Smooth muscle cell (in vitro differentiated cells): ENCODE data around the gene PKD2. TPM values are rescaled to one million over a fixed set of nuclear protein-coding genes. Genes with fewer than 3 reads are reported as not detected.

Source experiments
- DNase-seq: peaks from one replicate; lab custom pipeline; 2025; ENCODE audit not compliant: unreplicated experiment; lab: John Stamatoyannopoulos, UW
- H2AFZ ChIP-seq: fragments of 200-600 bp; sonication (generic); 2 replicates; pipeline ENCODE4 v1.6.0; 2016; ENCODE audit warnings: antibody characterized with exemption, low read depth, mild to moderate bottlenecking
- H3F3A ChIP-seq: fragments of 200-600 bp; sonication (generic); 2 replicates; pipeline ENCODE4 v1.6.0; 2017; ENCODE audit warnings: antibody characterized with exemption, low read depth
- H3K27ac ChIP-seq: fragments of 200-600 bp; sonication (generic); 2 replicates; pipeline ENCODE4 v1.5.1; 2016; ENCODE audit warnings: low read depth, mild to moderate bottlenecking
- H3K27me3 ChIP-seq: fragments of 200-600 bp; sonication (generic); 2 replicates; pipeline ENCODE4 v1.6.1; 2016; ENCODE audit warnings: low read depth, mild to moderate bottlenecking
- H3K36me3 ChIP-seq: fragments of 200-600 bp; sonication (generic); 2 replicates; pipeline ENCODE4 v1.5.1; 2016; ENCODE audit warnings: low read depth
- H3K4me1 ChIP-seq: fragments of 200-600 bp; sonication (generic); 2 replicates; pipeline ENCODE4 v1.5.1; 2016; ENCODE audit warnings: low read depth
- H3K4me2 ChIP-seq: fragments of 200-600 bp; sonication (generic); 2 replicates; pipeline ENCODE4 v1.6.0; 2016; ENCODE audit warnings: mild to moderate bottlenecking
- H3K4me3 ChIP-seq: fragments of 200-600 bp; sonication (generic); 2 replicates; pipeline ENCODE4 v1.5.1; 2016; ENCODE audit warnings: mild to moderate bottlenecking
- H3K79me2 ChIP-seq: fragments of 200-600 bp; sonication (generic); 2 replicates; pipeline ENCODE4 v1.6.0; 2016; ENCODE audit warnings: low read depth, mild to moderate bottlenecking
- H3K9ac ChIP-seq: fragments of 200-600 bp; sonication (generic); 2 replicates; pipeline ENCODE4 v1.6.0; 2016; ENCODE audit warnings: low read depth
- H3K9me3 ChIP-seq: fragments of 200-600 bp; sonication (generic); replicated peaks from 2 replicates; pipeline ENCODE4 v1.5.1; 2016; ENCODE audit warnings: low read depth
- H4K20me1 ChIP-seq: fragments of 200-600 bp; sonication (generic); 2 replicates; pipeline ENCODE4 v1.6.0; 2016; ENCODE audit warnings: low read depth
- WGBS: methylation state at CpG from one replicate; pipeline ENCODE4 v1.1.7; 2016; ENCODE audit warnings: low lambda C conversion rate; 5-methylcytosine and 5-hydroxymethylcytosine counted together
- polyA plus RNA-seq: library from polyadenylated mRNA; unstranded; fragments of >200 nt; fragmentation: Nextera tagmentation; extraction: Ambion mirVana; gene quantifications from 2 replicates; pipeline ENCODE4 v1.2.1, GENCODE V29; 2016
- total RNA-seq: library from RNA; depleted of rRNA; stranded (reverse); fragments of >200 nt; gene quantifications from 2 replicates; pipeline ENCODE4 v1.2.3, GENCODE V29; 2014
- TF ChIP-seq, protein P1 (sequence below): fragments of 200-600 bp; sonication (generic); IDR thresholded peaks from 2 replicates; pipeline ENCODE4 v1.5.1; 2017; ENCODE audit warnings: borderline replicate concordance, mild to moderate bottlenecking, antibody characterized with exemption; ENCODE audit not compliant: insufficient read depth, poor library complexity, severe bottlenecking

Gene PKD2
- total and polyA plus RNA-seq, 2 experiments from 2014 or later: 19.8 to 41.4 TPM

DNA sequence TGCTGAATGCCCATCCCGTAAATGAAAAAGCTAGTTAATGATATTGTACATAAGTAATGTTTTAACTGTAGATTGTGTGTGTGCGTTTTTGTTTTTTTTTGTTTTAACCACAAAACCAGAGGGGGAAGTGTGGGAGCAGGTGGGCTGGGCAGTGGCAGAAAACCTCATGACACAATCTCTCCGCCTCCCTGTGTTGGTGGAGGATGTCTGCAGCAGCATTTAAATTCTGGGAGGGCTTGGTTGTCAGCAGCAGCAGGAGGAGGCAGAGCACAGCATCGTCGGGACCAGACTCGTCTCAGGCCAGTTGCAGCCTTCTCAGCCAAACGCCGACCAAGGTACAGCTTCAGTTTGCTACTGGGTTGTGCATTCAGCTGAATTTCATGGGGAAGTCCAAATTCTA lies 32.0 kb upstream of the PKD2 start, which contains the start of gene SPP1:
Gene SPP1, plus strand, starts transcription at position 249 of the 400 bp plus-strand sequence. CDS start 1,182 bp downstream, outside the sequence.
- no peaks in the 10 kb centered on the region for H4K20me1 ChIP-seq
- no peak within 1 kb of the TSS for H2AFZ ChIP-seq
- no peak within 1 kb of the TSS for H3K9ac ChIP-seq
- no peaks in the 10 kb centered on the region for H3K79me2 ChIP-seq
- TF ChIP-seq, protein P1, sequence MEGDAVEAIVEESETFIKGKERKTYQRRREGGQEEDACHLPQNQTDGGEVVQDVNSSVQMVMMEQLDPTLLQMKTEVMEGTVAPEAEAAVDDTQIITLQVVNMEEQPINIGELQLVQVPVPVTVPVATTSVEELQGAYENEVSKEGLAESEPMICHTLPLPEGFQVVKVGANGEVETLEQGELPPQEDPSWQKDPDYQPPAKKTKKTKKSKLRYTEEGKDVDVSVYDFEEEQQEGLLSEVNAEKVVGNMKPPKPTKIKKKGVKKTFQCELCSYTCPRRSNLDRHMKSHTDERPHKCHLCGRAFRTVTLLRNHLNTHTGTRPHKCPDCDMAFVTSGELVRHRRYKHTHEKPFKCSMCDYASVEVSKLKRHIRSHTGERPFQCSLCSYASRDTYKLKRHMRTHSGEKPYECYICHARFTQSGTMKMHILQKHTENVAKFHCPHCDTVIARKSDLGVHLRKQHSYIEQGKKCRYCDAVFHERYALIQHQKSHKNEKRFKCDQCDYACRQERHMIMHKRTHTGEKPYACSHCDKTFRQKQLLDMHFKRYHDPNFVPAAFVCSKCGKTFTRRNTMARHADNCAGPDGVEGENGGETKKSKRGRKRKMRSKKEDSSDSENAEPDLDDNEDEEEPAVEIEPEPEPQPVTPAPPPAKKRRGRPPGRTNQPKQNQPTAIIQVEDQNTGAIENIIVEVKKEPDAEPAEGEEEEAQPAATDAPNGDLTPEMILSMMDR: no peak
- peak within 1 kb of the TSS; percentile 67 for H3K4me2 ChIP-seq
- no peak within 1 kb of the TSS for H3K4me3 ChIP-seq
- H3F3A ChIP-seq: peaks cover 3% of the 10 kb centered on the region
- DNase-seq: no peak
- no peaks in the 10 kb centered on the region for H3K36me3 ChIP-seq
- H3K4me1 ChIP-seq: peaks cover 3% of the 10 kb centered on the region
- no peak within 1 kb of the TSS for H3K27ac ChIP-seq
- H3K27me3 ChIP-seq: no peaks in the 10 kb centered on the region
- WGBS: 11% methylated on average over 8 of the region's 8 CpGs
- H3K9me3 ChIP-seq: no peaks in the 10 kb centered on the region

DNA sequence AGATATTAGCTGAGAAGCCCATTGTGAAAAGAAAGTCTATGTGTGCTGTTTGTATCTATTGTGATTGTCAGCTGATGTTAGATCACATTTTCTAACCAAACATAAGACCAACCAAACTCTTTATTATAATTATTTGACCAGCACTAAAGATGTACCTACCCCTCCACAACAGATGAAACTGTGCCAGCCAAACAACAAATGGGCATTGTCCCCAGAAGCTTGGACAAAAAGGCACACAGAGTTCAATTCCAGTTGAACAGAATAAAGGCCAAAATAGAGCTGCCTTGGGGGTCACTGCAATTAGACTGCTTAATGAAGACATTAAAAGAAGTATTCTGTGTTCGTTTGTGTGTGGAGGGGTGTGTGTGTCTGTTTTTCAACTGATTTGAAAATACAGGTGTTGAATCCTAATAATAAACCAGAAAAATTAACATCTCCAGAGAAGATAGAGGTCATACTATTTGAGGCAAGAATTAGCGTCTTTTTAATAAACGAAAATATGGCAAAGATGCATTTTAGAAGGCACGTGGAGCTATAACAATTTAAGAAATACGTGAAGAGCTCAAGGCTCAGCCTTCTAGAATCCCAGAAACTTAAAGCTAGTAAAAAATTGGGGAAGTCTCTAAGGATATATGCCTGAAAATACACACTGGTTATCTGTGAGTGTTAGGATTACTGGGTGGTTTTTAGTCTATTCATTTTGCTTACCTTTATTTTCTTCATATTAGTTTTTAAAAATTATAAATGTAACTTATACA lies 29.7 kb upstream of the PKD2 start:
- no peaks in the 10 kb centered on the region for H4K20me1 ChIP-seq
- 82% methylated on average over 5 of the region's 5 CpGs for WGBS
- no peak for DNase-seq
- no peaks in the 10 kb centered on the region for H3K27me3 ChIP-seq
- no peak overlapping the region for H3K27ac ChIP-seq
- H3K4me2 ChIP-seq: no peak overlapping the region
- no peaks in the 10 kb centered on the region for H3K9me3 ChIP-seq
- H3F3A ChIP-seq: no peaks in the 10 kb centered on the region
- H3K36me3 ChIP-seq: no peaks in the 10 kb centered on the region
- TF ChIP-seq, protein P1: no peak
- peaks cover 3% of the 10 kb centered on the region for H3K4me1 ChIP-seq
- H3K9ac ChIP-seq: no peak overlapping the region
- no peak overlapping the region for H3K4me3 ChIP-seq
- no peaks in the 10 kb centered on the region for H3K79me2 ChIP-seq
- no peak overlapping the region for H2AFZ ChIP-seq

DNA sequence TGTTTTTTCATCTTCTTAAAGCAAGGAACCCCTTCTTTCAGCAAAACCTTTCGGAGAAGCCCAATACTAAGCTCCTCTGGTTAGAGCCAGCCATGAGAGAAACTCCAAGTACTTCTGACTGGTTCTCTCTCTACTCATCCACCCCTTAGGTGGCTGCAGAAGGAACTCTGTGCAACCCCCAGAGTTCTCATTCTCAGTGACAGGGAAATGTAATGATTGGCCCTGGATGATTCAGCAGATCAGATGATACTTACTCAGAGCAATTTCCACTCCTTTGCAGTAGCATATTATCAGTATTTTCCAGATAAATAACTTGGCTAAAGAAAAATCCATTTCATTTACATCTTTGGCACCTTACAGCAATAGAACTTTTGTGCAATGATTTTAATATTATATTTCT lies 28.8 kb upstream of the PKD2 start:
- Histone ChIP-seq H2AFZ (no peak overlapping the region), H3K4me1 (peaks cover 3% of the 10 kb centered on the region), H3K9me3 (no peaks in the 10 kb centered on the region), H3K27ac (no peak overlapping the region), H3K27me3 (no peaks in the 10 kb centered on the region), H3K9ac (no peak overlapping the region), H3K36me3 (no peaks in the 10 kb centered on the region), H3F3A (no peaks in the 10 kb centered on the region), H3K79me2 (no peaks in the 10 kb centered on the region), H3K4me3 (no peak overlapping the region), H3K4me2 (no peak overlapping the region), H4K20me1 (no peaks in the 10 kb centered on the region)
- TF ChIP-seq, protein P1: no peak
- no peak for DNase-seq
- WGBS: 84% methylated on average over 1 of the region's 1 CpG

DNA sequence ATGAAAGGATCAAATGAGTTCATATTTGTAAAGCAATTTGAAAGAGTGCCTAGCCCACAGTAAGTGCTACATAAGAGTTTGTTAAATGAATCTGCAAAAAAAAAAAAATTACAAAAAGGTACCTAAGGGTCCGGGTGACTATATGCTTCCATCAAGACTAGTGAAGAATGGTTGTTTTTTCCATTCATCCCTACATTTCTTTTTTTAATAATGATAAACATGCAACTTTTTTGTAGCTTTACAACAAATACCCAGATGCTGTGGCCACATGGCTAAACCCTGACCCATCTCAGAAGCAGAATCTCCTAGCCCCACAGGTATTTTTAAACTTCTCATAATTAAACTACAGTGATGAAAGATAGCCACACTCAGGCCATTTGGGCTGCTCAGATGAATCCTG lies 27.6 kb upstream of the PKD2 start:
- Histone ChIP-seq H4K20me1 (no peaks in the 10 kb centered on the region), H3K79me2 (no peaks in the 10 kb centered on the region), H3K4me2 (no peak overlapping the region), H3K27ac (no peak overlapping the region), H3K9ac (no peak overlapping the region), H3K4me3 (no peak overlapping the region), H3K36me3 (no peaks in the 10 kb centered on the region), H2AFZ (no peak overlapping the region), H3K27me3 (no peaks in the 10 kb centered on the region), H3F3A (no peaks in the 10 kb centered on the region), H3K4me1 (no peaks in the 10 kb centered on the region), H3K9me3 (no peaks in the 10 kb centered on the region)
- WGBS: 97% methylated on average over 1 of the region's 1 CpG
- TF ChIP-seq, protein P1: no peak
- no peak for DNase-seq
